A172 (cell line): ENCODE measurements around the gene NFIB. TPM values are rescaled to one million over a fixed set of nuclear protein-coding genes. Genes with fewer than 3 reads are reported as not detected.

Source experiments
- DNase-seq: peaks from one replicate; pipeline ENCODE4 v3.0.0-alpha.2; 2015; ENCODE audit warnings: low spot score
- total RNA-seq: library from RNA; depleted of rRNA; stranded (reverse); fragments of >200 nt; shearing (Covaris generic); gene quantifications from 2 replicates; pipeline ENCODE4 v1.2.3, GENCODE V29; 2014

Gene NFIB
- total RNA-seq, 1 experiment from 2014 or later = 4.7 TPM

DNA sequence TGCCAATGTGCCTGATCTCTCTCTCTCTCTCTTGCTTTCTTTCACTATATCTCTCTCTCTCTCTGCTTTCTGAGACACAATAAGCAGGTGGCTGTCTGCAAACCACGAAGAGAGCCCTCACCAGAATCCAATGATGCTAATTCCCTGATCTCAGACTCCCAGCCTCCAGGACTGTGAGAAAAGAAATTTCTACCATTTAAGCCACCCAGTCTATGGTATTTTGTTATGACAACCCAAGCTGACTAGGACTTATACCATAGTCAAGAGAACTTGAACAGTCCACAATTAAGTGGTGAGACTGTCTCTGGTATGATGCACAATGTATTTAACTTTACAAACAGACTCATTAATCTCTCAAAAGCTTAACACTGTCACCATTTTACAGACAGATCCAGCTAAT is 67.0 kb downstream of the NFIB start:
- DNase-seq = no peak

DNA sequence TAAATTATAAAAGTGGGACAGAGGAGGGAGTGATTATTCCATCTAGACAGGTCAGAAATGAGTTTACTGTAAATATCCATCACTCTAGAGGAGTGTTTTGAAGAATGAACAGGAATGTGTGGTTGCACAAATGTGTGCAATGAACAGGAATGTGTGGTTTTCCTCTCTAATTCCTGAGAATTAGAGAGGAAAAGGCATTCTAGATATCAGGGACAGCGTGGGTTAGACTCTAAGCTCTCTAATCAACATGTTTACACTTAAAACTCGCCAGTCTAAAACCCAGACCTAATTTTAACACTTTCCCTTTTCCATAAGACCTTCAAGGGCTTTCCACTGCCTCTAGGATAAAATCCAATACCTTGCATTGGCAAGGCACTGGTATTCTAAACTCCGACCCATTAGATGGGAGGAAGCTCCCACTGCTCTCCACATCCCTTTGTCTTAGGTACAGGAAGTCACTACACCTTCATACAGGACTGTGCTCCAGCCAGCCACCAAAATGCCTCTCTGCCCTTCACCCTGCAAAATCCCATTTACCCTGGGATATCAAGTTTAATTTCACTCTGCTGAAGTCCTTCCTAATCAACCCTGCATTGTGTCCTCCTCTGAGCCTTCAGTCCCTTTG is 67.9 kb downstream of the NFIB start:
- peak; percentile 27 for DNase-seq

DNA sequence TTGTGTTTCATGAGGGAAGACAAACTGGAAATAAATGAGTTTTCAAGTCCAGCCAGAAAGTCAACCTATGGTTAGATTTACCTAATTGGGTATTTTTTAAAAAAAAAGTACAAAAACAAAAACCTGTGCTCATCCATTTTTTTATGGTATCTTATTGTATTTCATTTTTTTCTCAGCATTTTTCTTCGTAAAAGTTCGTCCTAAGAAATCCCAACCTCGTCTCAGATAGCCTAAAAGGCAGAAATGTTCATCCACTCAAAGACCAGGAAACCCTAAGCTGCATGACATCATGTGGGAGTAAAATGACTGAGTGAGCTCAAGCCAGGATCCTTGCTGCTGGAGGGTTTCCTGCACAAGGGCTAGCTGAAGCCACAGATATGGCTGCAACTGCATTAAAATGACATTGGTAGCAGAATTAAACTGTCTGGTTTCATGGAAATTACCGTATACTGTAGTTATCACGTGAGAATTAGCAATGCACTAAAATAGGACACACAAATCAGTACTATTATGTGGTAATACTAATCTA is 70.4 kb downstream of the NFIB start:
- no peak for DNase-seq

DNA sequence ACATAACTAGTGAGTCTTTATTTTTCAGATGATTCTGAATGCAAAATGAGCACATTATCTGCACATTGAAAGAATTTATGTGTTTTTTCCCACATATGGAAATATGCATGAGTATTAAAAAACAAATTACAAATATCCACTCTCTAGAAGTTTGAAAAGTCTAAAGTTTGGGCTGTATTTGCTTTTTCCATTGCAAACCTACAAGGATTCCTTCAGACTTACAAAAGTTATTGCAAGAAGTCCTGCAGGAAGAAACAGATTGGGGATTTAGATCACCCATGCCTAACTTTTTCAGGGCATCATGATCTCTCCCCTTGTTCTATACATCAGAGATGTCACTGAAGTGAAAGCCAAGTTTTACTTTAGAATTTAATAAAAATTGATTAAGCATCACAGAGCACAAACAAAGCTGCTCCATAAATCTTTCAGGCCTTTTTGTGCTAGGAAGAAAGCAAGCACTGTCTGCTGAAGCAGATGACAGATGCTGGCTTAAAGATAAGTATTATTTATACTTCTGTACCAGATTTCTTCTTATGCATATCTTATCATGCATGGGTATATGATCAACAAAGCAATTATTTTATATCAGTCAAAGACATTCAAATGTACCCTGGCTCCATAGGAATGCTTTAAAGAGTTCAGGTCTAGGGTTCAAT is 71.7 kb downstream of the NFIB start:
- no peak for DNase-seq

DNA sequence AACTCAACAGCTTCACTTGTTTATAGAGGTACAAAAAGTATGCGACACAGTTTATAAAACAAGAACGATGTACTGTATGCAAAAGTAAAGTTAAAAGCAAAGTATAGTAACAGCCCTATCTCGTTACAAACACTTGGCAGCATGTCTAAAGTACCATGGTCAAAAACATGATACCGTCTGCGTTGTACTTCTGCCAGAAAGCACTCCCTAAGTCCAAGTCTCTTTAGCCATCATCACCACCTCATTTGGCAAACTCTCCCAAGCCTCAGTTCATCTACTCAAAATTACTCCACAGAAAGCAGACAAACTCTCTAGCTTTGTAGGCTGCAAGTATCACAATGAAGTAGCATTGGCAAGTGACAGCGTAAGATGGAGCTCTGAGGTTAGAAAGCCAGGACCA is 73.4 kb downstream of the NFIB start:
- no peak for DNase-seq

DNA sequence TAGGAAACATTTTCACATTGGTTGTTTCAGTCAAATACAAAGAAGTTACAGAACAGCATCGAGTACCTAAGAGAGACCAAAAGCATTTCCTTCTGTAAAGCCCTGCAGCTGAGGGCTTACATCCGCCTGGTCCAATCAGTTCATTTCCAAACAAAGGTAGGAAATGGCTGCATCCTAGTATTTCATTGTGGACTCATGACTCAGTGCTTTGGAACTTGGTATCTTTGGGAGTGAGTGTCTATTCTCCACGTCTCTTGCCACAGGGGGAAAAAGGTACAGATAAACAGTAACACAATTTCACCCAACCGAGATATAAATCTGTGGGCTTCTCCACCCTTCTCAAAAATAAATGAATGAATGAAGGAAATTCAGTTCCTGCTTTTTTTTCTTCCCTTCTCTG is 75.4 kb downstream of the NFIB start:
- DNase-seq = peak; percentile 73

DNA sequence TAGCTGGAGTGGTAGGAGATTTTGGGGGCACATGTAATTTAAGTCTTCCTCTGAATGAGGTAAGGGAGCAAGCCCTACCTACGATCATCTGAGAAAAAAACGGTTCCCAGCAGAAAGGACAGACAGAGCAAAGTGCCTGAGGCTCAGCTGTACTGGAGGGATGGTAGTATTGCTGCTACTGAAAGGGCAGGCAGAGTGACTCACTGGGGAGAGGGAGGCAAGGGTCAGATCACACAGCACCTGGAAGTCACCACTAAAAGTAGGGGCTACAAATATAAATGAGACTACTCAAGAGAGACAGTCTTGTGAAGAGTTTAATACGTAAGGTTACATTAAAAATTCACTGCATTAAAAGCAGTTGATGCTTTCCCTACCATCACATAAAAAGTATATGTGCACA is 75.9 kb downstream of the NFIB start:
- peak; percentile 50 for DNase-seq

DNA sequence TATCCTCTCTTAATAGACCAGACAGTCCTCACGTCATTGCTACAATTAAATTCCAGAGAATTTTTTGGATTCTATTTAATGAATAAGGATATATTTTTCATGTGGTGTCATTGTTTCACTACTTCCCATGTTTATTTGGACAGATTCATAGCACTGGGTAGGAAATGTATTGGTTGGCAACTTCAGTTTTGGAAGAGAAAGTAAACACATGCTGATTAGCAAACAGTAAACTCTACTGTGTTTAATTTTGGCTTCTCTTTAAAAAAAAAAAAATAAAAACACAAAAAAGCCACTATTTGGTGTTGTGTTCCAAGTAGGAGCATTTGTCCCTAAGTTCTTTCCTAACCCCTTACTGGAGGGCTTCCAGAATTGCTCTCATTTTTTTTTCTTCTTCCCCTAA is 77.3 kb downstream of the NFIB start:
- no peak for DNase-seq

DNA sequence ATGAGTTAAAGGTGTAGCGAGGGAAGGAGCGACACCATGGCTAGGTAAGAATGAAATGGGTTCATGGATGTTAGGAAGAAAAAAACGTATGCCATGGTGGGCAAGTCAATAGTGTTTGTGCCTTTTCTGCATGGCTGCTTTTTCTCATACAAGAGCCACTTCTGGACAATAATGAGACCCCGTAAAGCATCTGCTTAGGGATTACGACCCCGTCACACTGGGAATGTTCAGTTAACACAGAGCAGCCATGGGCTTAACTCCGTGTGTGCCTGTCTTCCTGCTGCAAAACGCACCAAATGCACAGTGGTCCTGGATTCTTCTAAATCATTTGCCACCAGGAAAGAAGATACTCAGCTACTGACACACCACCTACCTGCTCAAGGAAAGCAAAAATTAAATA is 81.8 kb downstream of the NFIB start:
- no peak for DNase-seq

DNA sequence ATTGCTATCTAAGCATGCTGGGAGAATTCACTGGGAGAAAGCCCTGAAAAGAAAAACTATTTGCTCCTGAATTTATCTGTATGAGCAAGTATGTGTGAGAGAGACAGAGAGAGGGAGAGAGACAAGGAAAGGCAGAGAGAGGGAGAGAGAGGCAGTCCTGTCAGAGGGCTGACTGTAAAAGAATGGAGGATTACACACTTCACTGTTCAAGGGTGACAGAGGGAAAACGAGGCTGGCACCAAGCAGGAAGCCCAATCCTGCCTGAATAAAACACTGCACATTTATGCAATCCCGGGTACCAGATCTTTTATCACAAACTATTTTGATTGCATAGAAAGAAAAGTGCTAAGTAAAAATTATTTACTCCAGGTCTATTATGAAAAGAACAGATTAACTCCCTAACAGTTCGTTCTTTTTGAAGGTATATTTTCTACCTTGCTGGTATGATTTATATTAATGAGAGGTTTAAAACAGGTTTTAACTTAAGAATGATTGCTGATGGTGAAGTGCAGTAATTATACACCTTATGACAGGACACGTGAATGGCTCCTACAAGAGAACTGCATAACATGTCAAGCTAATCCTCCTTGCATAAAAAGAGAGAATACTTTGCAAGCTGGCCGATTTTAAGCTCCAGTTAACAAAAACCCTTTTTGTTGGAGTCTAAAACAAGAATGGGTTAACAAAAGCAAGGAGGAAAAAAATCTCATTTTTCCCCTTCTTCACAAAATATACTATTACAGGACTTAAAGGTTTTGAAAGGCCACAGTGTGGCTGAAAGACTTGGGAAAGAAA is 82.5 kb downstream of the NFIB start:
- DNase-seq = no peak

DNA sequence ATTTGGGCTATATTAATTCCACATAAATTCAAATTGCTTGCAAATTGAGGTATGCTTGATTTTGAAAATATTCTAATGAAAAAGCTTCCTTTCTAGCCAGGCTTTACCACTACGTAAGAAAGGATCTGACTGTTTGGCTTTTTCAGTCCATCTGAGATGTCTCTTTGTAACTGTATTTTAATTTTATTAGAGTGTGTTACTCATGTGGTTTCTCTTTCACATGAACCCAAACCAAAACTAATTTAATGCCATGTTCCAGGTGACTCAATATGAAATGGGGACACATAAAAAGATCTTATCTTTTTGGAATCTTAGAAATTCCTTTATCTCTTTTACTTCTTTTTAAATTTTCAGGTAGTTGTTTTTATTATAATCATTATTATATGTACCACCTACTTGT is 85.3 kb downstream of the NFIB start:
- DNase-seq = no peak

DNA sequence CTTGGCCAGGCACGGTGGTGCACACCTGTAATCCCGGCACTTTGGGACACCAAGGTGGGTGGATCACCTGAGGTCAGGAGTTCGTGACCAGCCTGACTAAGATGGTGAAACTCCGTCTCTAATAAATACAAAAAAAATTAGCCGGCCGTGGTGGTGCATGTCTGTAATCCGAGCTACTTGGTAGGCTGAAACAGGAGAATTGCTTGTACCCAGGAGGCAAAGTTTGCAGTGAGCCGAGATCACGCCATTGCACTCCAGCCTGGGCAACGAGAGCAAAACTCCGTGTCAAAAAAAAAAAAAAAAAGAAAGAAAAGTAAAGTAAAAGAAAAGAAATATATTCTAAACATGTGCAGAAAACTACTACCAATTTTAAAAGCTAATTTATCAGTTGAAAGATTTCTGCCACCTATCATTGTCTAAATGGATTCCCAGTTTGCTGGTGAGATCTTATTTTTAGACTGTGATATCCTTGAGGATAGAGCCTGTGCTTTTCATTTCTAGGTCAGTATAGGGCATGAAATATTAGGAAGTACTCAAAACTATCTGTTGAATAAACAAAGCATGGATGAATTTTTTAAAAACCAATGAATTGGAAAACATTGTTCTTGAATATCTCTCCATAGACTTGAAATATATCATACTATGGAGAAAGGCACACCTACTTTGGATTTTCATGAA is 86.9 kb downstream of the NFIB start:
- DNase-seq = no peak

DNA sequence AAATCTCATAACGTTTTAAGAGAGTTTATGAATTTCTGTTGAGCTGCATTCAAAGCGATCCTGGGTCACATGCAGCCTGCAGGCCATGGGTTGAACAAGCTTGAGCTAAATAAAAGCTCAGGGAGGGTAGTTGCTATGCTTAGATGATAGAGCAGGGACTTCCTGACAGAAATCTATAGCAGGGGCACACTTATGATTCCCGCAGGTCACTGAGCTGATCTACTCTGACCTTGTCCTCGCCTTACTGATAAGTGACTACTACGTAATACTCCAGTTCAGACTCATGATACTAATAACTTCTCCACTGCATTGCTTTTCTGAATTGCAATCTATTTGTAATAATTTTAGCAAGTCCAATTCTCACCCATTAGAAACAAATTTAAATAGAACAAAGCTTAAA is 90.9 kb downstream of the NFIB start:
- no peak for DNase-seq

DNA sequence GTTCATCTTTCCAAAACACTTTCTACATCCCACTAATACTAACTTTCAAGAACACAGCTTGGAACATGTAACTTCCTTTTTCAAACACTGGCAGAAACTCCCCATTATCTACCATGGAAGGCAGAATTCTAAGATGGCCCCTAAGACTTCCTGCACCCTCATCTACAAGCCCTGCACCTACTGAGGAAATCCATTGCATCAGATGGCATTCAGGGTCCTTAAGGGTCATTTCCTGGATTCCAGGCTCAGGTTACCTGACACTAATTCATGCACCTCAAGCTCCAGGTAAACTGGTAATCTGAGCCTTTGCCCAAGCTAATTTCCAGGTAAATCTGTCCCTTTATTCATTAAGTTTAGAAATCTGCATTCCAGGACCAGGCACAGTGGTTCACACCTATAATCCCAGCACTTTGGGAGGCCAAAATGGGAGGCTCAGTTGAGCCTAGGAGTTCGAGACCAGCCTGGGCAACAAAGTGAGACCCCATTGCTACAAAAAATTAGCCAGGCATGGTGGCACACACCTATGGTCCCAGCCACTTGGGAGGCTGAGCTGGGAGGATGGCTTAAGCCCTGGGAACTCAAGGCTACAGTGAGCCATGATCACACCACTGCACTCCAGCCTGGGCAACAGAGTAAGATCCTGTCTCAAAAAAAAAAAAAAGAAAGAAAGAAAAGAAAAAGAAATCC is 91.6 kb downstream of the NFIB start:
- DNase-seq = no peak

DNA sequence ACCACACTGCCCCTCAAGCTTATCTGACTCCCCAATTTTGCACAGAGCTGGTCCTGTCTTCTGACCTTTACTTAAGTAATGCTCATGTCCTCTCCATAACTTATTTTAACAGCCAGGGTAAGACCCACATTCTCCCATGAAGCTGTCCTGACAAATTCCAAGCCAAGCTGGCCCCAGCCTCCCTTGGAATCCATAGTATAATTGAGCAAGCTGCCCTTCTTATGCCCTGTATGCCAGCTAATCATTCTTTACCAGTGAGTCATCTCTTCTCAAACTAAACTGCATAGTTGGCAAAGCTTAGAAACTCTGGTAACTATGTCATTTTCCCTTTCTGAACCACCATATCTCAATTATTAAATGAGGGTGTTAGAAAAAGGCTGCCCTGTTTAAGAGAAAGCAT is 92.4 kb downstream of the NFIB start:
- DNase-seq = peak; percentile 91

DNA sequence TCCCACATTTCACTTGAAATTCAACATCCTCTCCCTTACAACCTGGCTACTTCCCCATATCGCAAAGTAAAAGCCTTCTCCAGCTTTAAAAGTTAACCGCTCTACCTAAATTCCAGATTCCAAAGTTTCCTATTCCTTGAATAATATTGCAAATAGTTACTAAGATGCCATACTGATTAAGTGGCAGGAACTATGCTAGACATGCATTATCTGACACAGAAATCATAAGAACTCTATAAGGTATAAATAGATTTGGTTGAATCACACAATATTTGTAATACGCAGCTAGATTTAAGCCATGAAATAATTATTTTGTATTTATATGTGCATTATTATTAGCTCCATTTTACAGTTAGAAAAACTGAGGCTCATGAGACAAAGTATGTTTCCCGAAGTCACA is 92.8 kb downstream of the NFIB start:
- no peak for DNase-seq

DNA sequence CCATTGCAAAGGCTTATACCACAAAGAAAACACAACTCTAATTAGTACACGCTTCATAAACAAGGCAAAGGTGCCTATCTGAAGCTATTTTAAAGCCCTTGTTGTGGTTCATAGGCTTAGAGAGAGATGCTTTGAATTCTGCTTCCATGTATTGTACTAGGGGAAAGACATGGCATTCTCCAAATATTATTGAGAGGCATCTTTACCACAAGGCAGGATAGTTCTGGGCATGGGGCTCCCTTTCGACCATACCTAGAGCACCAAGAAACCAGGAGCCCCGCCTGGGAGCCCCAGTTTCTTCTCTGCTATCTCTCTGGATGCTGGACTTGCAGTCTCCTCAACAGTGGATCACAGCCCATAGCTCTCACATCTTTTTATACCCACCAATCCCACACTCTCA is 93.7 kb downstream of the NFIB start:
- DNase-seq = no peak

DNA sequence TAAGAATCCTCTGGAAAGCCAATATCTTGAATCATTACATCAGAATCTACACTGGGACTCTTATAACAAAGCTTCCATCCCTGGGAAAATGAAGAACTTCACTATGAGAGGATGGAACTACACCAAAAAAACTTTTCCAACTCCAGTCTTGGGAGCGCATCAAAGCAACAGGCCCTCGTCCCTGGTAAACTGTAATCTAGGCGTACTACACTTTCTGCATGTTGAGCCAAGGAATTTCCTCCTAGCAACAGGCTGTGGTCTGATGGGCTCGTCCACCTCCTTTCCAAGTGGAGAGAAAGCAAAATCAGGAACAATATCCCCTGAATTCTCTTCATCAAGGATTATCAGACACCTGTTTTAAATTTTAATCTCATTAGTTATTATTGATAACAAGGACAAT is 94.1 kb downstream of the NFIB start:
- DNase-seq = no peak

DNA sequence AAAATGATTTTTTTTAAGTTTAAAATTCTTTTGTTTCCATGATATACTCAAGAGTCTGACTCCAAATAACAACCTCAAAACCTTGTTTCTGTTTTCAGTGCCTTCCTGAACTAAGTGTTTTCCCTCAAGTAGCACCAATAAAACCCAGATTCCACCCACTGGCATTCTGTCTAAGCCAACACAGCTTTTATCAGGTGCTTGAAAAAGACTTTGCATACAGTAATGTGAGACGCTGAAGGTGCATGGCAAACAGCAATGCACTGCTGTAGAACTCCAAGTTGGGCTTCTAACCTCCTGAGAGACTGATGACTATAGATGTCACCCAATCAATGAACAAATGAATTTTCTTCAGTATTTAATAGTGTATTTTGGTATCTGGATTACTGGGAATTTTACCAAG is 95.7 kb downstream of the NFIB start:
- DNase-seq = no peak

DNA sequence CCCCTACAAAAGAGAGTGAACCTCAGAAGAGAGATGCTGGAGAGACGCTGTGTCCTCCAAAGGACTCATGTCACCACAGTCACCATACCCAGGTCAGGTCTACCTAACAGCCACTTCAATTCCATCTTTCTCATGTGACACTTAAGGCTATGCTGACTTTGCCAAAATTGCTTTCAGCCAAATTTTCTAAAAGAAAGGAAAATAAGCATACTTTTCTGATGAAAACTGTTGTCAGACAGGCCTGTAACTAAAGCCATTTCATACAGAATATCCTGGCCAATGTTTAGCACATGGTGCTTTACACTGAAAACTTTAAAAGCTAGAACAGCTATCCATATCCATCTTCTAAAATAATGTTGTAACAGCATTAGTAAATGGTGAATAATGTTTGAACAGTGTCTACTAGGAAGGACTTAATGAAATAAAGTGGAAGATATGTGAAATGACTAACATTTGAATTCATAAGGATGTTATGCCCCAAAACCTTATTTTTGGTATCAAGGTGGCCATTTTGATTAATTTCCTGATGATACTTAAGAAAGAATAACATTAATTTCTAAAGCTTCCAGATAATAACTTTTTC is 97.2 kb downstream of the NFIB start:
- no peak for DNase-seq

DNA sequence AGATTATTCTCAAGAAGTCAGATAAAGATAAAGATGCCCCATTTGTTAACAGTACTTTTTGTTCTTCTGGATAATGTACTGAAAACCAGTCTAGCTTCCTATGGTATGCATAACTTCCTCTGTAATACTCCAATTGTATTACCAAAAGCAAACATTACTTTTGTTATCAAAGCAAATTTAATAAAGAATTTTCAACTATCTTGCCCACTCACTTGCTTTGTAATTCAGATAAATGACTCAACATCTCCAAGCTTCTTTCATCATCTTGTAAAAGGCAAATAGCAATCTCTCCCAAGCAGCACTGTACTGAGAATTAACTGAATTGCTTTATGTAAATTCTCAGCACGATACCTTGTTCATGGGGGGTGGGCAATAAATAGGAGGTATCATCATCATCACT is 98.3 kb downstream of the NFIB start:
- no peak for DNase-seq
